HG03442 (cell line): ENCODE data around the gene EPHA1.

ENCODE experiments used
- ATAC-seq: cut with Tn5 transposase; IDR thresholded peaks from one replicate; pipeline ENCODE4 v1.9.1; 2021; ENCODE audit warnings: mild to moderate bottlenecking, moderate library complexity; ENCODE audit not compliant: unreplicated experiment

EPHA1 gene

GRCh38 chr7:143375298-143376034 is 33.2 kb downstream of the EPHA1 start:
- ATAC-seq: no peak

DNA sequence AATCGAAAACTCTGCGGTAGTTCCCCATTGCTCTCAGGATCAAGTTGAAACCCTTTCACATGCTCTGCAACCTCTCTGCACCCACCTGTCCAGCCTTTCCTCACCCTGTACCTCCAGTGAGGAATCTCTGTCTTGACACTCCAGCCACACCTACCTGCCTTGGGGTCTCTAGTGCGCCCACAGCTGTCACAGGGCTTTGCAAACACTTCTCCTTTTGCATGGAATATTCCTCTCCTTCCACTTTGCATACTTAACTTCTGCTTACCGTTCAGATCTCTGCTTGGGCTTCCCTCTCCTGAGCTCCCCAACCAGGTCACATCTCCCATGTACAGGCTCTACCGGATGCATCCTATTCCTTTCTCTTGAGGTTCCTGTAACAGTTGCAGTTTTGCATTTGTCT is 34.1 kb downstream of the EPHA1 start:
- no peak for ATAC-seq

- no peak for ATAC-seq
These were observed 35.3 kb downstream of the EPHA1 start for GRCh38 chr7:143373255-143373794.

- no peak for ATAC-seq
These were observed 36.6 kb downstream of the EPHA1 start for GRCh38 chr7:143372070-143372469.

DNA sequence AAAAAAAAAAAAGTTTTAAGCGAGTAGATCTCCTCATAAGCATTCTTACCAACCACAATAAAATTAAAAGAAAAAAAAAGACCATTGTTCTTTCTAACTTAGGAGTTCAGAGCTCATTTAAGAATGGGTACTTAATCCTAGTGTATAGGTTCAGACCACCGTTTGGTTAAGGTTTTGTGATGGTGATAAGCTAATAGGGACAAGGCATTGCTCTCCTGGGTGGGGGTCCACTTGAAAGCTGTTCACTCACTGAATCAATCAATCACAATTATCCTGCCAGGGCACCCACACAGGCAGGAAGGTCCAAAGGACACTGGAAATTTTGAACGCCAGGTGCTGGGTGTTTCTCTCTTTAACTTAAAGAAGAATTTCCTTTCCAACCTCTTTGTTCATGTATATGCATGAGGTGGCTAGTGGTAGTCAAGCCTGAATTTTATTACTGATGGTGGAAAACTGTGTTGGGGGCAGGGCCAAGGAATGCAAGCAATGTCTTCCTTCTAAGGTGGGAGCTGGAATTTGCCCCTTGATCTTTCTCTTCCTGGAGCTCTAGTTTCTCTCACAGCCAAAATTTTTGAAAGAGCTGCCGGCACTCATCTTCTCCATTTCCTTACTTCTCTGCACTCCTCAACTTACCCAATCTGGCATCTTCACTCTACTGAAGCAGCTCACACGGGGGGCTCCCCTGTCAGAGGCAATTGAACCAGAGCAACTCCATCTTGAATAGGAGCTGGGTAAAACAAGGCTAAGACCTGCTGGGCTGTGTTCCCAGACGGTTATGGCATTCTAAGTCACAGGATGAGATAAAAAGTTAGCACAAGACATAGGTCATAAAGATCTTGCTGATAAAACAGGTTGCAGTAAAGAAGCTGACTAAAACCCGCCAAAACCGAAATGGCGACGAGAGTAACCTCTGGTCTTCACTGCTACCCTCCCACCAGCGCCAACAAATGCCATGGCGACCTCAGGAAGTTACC is 38.7 kb downstream of the EPHA1 start:
- ATAC-seq: no peak

GRCh38 chr7:143368387-143368786 is 40.3 kb downstream of the EPHA1 start:
- no peak for ATAC-seq

DNA sequence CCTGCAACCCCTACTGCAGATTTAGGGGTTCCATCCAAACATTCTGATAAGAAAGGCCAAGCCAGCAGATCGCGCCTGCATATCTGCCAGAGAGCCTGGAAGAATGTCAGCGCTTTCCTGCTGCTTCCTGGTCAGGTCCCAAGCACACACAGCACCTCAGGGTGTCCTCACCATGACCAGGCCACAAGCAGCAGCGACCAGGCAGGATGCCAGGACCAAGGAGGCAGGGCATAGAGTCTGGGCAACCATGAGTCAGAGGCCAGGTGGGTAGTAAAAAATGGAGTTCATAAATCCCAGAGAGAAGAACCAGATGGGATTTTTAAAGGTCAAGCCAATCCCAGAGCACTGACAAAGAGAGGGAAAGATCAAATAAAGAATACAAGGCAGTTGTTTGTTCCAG is 40.7 kb downstream of the EPHA1 start:
- no peak for ATAC-seq

DNA sequence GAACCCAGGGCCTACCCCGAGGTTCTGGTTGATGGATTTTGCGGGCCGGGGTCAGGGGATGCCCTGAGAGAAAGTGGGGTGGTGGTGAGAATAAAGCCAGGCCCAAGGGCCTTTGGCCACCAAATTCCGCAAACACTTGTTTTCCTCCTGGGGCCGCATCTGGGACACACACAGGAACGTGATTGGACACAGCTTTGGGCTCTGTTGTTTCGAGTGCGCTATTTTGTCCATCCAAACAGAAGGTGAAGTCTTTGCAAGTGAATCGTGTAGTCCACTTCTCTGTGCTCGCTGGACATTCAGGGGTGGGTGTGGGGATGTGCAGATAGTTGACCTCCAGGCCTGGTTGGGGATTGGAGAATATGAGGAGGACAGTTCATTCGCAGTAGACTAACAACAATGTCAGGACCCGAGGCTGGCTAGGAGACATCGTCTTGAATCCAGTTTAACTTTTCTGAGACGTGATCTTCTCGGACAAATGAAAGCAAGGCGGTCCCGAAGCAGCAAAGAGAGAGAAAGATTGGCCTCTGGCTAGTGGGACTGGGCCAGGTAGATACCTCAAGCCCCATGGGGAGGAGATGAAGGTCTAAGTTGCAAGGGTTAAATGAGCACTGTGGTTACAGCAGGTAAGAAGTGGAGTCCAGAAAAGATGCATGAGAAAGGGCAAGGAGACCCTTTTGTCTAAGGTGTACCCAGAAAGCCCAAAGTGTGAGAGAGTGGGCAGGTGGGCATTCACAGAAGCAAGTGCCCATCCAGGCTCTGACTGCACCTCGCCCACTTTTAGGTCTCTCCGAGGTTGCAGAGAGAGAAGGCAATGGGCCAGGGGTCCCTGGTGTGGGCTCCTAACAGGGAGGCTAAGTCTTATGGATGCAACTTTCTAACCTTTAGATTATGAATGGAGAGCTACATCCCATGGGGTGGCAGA is 45.4 kb downstream of the EPHA1 start:
- no peak for ATAC-seq

GRCh38 chr7:143362131-143363015 is 46.3 kb downstream of the EPHA1 start, which contains the start of gene FAM131B:
Gene FAM131B (minus strand): TSS chr7:143362713. CDS start chr7:143362603, 110 bp downstream.
- peak; percentile 36 for ATAC-seq

DNA sequence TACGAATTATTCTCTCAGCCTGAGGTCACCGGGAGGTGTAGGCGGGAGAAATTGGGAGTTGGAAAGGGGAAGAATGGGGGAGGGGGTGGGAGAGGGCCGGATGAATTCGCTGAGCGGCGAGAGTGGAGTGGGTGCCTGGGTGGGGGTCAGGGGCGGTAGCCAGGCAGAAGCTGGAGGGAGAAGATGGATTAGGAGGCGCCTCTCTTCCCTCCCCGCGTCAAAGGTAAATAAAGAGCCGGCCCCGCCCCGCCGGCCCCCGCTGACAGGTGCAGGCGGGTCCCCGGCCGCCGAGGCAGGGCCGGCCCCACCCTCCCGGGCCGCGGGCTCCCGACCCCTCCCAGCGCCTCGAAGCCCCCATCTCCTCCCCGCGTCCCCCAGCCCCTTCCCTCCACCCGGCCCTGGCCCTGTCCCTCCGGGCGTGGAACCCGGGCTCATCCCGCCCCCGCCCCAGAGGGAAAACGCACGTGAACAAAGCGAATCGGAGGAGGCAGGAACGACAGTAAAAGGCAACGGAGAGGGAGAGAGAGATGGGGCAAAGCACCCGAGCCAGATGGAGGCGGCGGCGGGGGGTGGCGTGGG is 47.0 kb downstream of the EPHA1 start:
- ATAC-seq: no peak

- no peak for ATAC-seq
These were observed 47.7 kb downstream of the EPHA1 start for GRCh38 chr7:143360788-143361551.

GRCh38 chr7:143359771-143360353 is 48.8 kb downstream of the EPHA1 start:
- no peak for ATAC-seq

DNA sequence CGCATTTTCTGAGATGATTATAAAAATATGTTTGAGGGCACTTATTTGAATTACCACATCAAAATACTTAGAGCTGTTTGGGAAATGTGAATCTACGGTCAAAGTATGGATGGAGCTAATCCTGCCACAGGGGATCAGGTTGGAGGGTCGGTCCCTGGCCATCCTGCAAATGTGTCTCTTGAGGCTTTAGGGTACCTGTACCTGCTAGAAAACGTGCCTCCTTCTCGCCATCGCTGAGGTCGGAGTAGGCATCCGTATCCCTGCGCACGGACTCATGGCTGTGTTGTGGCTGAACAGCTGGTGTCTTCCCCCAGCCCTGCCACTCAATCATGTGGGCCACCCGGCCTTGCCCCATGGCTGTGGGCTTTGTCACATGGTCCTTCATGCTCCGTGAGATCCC is 50.0 kb downstream of the EPHA1 start:
- ATAC-seq: no peak

DNA sequence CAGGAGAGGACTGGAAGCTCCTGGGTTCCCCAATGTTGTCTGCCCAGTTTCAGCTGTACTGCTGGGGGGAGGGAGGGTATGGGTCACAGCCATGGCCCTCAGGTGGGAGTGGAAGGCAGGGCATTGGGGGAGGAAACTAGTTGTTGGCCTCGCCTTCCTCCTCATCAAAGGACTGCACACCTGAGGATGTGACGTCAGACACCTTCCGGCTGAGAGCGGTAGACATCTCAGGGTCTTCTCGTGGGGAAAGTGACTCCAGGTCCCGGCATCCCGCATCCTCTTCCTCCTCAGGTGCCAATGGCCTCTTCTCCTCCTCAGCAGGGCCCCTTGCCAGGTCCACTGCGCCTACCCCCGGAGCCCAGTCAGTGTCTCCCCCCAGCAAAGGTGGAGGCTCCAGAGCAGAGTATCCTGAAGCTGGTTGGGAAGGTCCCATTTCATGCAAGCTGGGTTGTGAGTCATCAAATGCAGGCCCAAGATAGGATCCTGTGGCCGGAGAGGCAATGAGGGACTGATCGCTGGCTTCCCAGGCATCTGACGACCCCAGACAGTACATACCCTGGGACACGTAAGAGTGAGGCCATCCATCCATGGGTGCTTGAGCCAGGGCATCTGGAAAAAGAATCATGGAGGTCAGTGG is 52.1 kb downstream of the EPHA1 start:
- no peak for ATAC-seq

- ATAC-seq: no peak
These were observed 52.9 kb downstream of the EPHA1 start for GRCh38 chr7:143355450-143356385.

DNA sequence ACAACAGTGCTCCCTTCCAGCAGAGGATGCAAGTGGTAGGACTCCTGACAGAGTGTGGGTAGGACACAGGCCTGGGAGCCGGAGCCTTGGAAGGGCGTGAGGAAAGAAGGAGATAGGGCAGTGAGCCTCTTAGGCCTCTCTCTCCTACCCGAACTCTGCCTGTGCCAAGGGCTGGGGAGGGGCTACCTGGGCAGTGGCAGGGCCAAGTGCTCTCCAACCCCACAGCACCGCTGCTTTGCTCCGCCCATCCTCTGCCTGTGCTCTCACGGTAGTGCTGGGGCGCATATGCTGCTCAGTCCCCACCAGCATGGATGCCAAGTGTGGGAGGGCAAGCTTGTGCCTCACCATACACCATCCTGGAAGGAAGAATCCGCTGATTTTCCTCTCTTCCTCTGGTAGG is 53.7 kb downstream of the EPHA1 start:
- no peak for ATAC-seq

DNA sequence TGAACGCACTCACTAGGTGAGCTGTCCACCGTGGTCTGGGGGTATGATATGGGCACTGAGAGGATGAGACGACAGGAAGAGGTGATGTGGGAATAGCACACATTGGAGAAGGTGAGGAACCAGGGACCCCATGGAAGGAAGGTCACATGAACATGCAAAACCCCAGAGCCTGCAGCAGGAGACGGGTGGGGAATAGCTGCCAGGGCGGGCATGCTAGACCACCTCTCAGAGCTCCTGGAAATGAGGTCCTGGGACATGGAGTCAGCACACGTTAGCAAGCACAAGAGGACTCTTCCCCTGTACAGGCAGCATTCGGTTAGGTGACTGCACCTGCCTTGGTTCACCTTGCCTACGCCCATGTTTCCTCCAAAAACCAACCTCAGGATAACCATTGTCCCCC is 54.3 kb downstream of the EPHA1 start:
- no peak for ATAC-seq
